GM21723 (cell line): ENCODE measurements around the gene B3GNT4.
"Not testable (repeated sequence)": the region's sequence is repeated elsewhere in the genome, so short reads cannot be mapped to it uniquely, and the experiment has no call there.

Experiments used
- ATAC-seq: cut with Tn5 transposase; IDR thresholded peaks from one replicate; pipeline ENCODE4 v1.9.1; 2021; ENCODE audit warnings: mild to moderate bottlenecking, moderate library complexity; ENCODE audit not compliant: unreplicated experiment

B3GNT4 gene

DNA sequence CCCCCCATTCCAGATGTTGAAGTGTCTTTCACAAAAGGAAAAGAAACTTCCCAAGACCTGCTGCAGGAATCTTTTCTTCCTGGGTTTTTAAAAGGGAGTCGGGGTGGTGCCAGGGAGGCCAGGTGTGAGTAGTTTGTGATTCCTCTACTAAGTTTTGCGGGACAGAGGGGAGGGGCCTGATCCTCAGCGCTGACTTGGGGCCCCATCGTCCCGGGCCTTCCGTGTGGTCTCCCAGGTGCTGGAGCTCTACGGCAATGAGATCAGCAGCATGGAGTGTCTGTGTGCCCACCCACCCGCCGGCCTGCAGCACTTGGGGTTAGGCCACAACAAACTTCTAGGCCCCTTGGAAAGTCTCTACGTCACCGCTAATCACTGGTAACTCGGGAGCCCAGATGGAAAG lies 16.0 kb upstream of the B3GNT4 start:
- no peak for ATAC-seq

DNA sequence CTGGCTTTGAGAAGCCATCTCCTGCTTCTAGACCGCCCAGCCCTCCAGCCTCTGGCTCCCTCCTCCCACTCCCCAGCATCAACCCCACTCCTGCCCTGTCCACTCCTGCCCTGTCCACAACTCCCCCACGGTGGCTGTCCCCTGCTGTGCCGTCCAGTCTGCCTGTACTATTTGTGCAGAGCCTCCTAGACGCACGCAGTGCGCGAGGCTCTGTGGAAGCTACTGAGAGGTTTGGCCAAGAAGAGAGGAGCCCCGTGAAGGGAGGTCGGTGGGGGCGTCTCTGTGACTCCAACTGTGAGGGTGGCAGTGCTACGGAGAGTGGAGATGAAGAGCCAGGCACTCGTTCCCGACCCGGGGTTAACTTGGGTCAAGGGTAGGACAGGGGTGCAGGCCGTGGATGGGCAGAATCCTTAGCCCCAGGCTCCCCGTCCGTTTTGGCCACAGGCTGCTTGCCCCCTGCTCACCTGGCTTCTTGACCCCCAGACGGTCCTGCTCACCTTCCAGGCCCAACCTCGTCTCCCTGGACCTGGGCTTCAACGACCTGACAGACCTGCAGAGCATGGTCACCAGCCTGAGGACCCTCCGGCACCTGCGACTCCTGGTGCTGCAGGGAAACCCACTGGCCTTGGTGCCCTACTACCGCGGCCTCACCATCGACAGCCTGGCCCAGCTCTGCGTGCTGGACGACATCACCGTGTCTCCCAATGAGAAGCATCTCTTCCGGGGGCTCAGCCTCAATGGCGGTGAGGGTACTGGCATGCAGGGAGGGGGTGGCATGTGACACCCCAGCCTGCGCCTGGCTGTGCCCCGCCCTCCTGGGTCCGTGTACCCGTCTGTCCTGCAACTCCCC lies 13.7 kb upstream of the B3GNT4 start:
- ATAC-seq, result no peak

DNA sequence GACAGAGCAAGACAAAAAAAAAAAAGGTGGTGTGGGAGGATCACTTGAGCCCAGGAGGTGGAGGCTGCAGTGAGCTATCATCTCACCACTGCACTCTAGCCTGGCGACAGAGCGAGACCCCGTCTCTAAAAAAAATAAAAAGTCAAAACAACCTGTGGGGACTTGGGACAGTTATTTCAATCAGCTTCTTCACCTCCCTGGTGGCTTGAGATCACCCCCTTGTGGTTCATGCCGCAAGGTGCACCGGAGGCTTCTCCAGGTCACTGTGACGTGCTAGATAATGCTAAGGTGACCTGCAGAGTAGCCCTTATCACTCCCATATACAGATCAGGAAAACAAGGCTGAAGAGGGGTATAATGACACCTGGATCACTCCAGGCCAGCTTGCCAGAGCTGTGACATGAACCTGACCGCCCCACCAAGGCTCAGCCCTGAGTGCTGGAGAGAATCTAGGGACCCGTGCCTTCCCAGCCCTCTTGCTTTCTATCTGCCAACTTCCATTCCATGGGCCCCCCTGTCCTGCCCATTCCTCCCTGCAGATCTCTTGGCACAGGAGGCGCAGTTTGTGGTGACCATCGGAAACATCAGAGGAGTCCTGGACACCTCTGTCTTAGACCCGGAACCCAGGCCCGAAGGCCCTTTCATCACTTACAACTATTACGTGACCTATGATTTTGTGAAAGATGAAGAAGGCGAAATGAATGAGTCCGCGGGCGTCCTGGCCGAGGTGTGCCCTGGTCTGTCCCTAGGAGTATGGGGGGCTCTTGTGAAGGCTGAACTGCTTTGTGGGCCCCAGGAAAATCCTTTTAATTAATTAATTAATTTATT lies 12.5 kb upstream of the B3GNT4 start:
- ATAC-seq, result no peak

DNA sequence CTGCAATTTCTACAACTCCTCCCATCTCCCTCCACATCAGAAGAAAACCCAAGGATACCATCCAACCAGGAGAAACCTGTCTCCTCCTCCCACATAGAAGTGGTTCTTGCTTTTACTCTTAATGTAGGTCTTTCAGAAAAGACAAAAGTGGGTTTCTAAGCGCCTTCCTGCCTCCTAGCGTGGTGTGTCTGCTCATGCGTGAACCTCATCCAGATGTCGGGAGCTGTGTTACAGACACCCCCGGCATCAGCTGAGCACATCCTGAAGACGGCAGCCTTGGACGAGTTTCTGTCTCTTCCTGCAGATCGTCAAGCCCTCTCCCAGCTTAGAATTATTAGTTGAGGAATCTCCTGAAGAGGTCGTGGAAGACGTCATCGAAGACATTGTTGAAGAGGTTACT lies 11.1 kb upstream of the B3GNT4 start:
- ATAC-seq, result no peak

DNA sequence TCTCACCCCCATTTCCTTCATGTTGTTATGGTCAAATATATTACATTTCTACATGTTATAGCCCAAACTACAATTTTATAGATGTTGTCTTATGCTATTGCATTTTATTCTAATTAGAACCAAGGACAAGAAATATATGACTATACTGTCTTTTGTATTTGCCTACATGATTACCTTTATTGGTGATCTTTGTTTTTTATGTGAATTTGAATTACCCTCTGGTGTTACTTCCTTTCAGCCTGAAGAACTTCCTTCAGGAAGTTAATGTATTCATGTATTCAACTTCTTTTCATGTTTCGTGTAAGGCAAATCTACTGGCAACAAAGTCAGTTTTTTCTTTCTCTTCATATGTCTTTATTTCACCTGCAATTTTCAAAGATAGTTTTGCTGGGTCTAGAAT lies 8.7 kb upstream of the B3GNT4 start:
- ATAC-seq, result no peak

DNA sequence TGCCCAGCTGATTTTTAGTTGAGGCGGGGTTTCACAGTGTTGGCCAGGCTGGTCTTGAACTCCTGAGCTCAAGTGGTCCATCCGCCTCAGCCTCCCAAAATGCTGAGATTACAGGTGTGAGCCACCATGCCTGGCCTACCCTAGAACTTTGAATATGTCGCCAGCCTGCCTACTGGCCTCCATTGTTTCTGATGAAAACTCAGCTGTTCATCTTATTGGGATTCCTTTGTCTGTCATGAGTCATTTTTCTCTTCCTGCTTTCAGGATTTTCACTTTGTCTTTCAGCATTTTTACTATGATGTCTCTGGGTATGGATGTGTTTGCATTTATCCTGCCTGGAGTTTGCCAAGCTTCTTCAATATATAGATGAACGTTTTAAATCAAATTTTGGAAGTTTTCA lies 8.1 kb upstream of the B3GNT4 start:
- ATAC-seq, result no peak

DNA sequence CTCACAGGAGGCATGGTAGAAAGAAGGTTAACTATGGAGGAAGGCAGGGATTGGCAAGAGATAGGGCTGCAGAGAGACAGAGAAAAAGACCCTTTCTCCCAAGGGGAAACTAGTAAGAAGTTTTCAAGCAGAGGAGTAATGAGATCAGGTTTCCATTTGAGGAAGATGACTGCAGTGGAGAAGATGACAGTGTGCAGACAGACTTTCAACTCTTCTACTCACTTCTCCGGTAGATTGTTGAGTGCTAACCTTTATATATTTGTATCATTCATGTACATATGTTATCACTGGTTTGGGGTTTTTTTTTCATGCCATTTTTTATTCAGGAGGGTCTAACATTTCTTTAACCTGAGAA lies 5.9 kb upstream of the B3GNT4 start:
- no peak for ATAC-seq

DNA sequence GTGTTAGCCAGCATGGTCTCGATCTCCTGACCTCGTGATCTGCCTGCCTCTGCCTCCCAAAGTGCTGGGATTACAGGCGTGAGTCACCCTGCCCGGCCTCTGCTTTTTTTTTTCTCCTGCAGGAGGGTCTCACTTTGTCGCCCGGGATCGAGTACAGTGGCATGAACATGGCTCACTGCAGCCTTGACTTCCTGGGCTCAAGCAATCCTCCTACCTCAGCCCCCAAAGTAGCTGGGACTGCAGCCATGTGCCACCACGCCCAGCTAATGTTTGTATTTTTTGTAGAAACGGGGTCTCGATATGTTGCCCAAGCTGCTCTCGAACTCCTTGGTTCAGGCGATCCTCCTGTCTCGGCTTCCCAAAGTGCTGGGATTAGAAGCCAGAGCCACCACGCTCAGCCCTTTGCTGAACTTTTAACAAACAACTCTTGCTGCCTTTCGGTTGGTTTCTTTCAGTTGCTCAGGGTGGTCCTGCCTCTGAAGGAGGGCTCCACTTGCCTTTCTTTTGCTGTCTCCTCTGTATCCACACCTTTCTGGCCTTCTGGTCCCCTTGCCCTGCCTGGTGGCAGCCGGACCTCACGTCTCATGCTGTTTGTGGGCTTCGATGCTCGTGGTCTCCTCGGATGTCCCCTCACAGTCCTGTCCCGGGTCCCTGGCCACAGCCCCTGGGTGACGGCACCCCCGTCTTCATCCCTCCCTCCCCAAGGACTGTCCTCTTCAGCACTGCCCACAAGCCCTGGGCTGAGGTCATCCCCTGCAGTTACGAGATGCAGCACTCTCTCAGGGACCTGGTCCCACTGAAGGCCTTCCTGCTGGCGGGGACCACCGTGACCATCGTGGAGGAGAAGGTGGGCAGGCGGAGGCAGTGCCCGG lies 3.8 kb upstream of the B3GNT4 start:
- ATAC-seq, result no peak

DNA sequence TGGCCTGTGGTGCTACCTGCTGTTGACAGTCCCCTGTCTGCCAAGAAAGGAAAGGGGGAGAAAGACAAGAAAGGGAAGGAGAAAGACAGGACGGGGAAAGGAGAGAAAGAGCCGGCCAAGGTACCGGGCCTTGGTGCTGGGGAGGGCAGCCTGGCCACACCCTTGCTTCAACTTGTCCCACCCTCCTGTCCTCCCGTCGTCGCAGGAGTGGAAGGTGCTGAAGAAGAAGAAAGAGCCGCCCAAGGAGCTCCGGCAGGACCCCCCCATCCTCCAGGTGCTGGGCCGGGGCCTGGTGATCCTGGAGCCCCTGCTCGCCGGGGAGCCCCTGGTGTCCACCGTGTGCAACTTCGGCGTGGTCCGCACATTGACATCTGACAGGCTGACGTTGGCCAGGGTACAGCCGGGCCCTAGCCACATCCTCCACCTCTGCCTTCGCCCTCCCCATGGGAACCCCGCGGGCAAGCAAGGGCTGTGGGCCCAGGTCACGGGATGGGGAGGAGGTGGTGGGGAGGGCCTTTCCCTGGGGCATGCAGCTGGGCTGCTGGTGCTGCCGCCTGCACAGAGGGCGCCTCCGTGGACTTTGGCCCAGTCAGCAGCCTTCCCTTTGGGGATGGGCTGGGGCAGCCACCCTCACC lies 2.9 kb upstream of the B3GNT4 start:
- no peak for ATAC-seq

DNA sequence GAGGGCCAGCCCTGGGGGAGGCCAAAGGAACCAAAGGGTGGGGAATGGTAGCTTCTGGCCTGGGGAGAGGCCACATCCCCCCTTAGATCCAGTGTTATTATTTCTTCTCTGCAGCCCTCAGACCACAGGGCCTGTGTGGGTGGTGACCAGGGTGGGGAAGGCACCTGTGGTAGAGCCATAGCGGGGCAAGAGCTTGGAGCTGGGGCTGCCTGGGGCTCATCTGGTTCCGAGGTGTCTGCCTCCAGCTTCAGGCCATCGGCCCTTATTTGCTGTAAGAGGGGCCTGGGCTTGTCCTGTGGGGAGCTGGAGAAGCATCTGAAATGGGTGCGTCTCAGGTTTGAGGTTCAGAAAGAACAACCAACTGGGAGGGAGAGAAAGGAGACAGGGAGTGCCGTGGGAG lies 2.1 kb upstream of the B3GNT4 start:
- ATAC-seq, result no peak

DNA sequence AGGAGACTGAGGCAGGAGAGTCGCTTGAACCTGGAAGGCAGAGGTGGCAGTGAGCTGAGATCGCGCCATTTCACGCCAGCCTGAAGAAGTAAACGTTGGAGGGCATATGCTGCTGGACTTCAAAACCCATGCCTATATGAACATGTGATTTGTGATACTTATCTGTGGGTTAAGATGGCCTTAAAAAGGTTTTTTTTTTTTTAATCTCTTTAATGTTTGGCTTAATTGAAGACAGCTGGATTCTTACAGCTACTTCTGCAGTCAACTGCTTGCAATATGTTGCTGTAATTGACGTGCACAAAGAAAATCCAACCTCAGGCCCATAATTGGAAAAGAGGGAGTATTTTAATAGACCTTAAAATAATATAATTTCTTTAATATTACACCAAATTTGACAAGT lies 1.5 kb upstream of the B3GNT4 start:
- ATAC-seq, result no peak

DNA sequence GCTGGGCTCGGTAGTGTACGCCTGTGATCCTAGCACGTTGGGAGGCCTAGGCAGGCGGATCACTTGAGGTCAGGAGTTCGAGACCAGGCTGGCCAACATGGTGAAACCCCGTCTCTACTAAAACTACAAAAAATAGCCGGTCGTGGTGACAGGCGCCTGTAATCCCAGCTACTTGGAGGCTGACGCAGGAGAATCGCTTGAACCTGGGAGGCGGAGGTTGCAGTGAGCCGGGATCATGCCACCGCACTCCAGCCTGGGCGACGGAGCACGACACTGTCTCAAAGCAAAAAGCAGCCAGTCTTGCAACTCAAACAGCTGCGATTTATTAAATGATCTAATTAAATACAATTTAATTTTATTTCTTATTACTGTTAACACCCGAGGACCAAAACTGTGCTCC lies 698 bp upstream of the B3GNT4 start:
- ATAC-seq, result not testable (repeated sequence)

DNA sequence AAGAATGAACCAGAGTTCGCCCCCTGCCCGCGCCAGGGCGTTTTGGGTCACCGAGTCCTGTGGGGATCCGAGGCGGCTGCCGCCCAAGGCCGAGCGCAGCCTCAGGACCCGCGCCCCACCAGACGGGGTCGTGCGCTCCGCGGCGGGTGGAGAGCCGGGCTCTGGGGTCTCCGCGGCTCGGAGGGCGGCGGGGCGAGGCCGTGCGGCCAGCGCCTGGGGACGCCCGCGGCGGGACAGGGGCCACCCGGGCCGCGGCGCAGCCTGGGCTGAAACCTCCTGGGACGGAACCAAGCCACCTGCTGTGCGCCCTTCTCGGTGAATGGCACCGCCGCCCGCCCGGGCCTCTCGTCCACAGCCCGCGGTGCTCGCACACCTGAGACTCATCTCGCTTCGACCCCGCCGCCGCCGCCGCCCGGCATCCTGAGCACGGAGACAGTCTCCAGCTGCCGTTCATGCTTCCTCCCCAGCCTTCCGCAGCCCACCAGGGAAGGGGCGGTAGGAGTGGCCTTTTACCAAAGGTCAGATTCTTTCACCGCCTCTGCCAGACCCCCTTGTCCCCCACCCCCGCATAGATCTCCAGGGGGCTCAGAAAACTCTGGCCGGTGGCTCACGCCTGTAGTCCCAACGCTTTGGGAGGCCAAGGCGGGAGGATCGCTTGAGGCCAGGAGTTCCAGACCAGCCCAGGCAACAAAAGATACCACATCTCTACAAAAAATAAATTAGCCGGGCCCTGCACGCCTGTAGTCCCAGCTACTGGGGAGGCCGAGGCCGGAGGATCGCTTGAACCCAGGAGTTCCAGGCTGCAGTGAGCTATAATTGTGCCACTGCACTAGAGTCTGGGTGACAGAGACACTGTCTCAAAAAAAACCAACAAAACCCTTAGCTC lies 901 bp downstream of the B3GNT4 start:
- ATAC-seq, result no peak

DNA sequence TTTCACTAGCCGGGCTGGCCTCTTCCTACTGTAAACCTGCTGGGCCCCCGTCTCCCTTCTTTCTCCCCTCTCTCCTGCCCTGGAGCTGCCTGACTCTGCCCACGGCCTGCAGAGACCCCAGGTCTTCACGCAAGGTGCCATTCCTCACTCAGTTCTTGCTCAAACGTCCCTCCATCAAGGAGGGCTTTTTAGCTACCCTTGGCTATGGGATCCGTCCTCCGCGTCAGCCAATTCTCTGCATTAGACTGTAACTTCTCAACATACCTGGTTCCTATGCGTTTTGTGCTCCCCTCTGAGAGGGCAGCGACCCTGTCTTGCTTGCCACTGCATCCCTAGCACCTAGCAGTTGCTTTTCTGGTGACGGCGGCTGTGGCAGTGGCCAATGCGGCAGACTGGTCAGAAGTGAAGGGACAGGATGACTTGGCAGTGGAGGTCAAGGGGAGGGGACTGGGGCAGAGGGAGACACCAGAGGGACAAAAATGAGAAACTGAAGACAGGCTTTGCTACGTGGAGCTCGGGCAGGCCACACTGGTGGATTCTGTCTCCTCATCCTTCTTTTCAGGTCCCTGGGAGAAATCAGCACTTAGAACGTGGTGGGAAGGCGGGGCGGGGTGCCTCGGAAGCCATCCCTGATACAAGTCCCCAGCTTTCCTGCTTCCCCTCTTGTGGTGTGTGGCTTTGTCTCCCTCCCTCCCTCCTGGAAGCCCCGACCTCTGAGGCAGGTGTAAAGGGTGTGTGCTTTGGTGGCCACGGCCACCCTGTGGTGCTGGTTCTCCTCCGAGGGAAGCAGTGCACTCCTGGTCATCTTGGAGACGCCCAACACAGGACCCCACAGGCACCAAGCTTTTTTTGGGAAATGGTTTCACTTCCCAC lies 1.8 kb downstream of the B3GNT4 start:
- no peak for ATAC-seq

DNA sequence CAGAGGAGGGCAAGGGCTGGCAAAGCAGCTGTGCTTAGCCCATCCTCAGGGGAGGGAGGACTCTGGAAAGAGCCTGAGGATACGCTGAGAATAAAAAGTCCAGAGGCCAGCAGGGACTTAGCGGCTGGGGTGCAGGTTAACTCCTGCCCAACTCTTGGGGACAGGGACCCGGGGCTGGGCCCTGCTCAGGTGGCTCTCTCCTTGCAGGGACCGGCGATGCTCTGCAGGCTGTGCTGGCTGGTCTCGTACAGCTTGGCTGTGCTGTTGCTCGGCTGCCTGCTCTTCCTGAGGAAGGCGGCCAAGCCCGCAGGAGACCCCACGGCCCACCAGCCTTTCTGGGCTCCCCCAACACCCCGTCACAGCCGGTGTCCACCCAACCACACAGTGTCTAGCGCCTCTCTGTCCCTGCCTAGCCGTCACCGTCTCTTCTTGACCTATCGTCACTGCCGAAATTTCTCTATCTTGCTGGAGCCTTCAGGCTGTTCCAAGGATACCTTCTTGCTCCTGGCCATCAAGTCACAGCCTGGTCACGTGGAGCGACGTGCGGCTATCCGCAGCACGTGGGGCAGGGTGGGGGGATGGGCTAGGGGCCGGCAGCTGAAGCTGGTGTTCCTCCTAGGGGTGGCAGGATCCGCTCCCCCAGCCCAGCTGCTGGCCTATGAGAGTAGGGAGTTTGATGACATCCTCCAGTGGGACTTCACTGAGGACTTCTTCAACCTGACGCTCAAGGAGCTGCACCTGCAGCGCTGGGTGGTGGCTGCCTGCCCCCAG lies 2.8 kb downstream of the B3GNT4 start:
- no peak for ATAC-seq

DNA sequence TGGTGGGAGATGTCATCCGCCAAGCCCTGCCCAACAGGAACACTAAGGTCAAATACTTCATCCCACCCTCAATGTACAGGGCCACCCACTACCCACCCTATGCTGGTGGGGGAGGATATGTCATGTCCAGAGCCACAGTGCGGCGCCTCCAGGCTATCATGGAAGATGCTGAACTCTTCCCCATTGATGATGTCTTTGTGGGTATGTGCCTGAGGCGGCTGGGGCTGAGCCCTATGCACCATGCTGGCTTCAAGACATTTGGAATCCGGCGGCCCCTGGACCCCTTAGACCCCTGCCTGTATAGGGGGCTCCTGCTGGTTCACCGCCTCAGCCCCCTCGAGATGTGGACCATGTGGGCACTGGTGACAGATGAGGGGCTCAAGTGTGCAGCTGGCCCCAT lies 3.5 kb downstream of the B3GNT4 start:
- ATAC-seq, result no peak

DNA sequence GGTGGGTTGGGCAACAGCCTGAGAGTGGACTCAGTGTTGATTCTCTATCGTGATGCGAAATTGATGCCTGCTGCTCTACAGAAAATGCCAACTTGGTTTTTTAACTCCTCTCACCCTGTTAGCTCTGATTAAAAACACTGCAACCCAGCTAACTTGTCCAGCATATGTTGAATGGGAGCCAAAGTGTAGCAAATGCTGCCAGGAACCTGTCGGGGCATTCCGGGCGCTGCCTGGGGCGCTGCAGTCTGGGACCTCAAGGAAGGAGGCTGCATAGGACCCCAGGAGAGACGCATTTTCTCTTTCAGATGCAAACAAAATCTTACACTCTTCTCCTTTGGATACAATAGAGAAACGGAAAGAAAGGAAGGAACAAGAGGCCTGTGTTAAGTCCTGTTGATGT lies 3.9 kb downstream of the B3GNT4 start:
- no peak for ATAC-seq
